ENCODE results near the gene CLSTN2. TPM values are rescaled to one million over a fixed set of nuclear protein-coding genes. Genes with fewer than 3 reads are reported as not detected.

Gene CLSTN2
- total and polyA plus RNA-seq, 2 of the 13 experiments (the other 11 are each of a cell fraction or from before 2014, with no cell fraction given) = not detected

DNA sequence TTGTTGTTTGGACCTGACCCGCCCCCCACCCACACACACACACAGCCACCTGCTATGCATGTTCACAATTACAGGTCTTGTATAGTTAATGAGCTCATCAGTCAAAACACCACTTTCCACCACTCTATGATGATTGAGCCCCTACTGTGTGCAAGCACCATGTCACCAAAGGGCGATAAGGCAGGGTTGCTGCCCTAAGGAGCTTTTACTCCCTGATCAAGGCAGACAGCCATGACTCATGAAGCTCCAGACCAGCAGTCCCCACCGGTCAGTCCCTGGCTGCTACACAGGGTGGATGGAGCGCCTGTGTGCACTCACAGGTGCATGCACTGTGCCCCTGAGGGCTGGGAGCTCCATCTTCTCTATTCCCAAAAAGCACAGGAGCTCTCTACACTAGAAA is 270.6 kb downstream of the CLSTN2 start (continued):
- TF ChIP-seq HNRNPK (IDR thresholded peaks at IDR 0.05; ENCODE audit: low read depth, low read length, poor library complexity, severe bottlenecking) (no peak), ZNF136 (CRISPR knock-in tag; IDR thresholded peaks at IDR 0.05; ENCODE audit: low read depth) (no peak), ATAD3A (CRISPR knock-in tag; IDR thresholded peaks at IDR 0.05) (no peak), SMAD9 (CRISPR knock-in tag; IDR thresholded peaks at IDR 0.05) (no peak), TEAD2 (CRISPR knock-in tag; IDR thresholded peaks at IDR 0.05) (no peak), ZNF644 (CRISPR knock-in tag; IDR thresholded peaks at IDR 0.05; ENCODE audit: low read depth) (no peak), ZNF746 (CRISPR knock-in tag; IDR thresholded peaks at IDR 0.05) (no peak)

GRCh38 chr3:140206196-140207040 is 271.4 kb downstream of the CLSTN2 start:
- POLR2A ChIA-PET = no interaction called here
- H3K79me2 ChIP-seq (ENCODE audit: insufficient read depth, low read length) = no peaks in the 10 kb centered on the region
- CTCF ChIA-PET (ENCODE audit: low intra/inter-chr PET ratio, low total read pairs) = no interaction called here
- no peaks in the 10 kb centered on the region for H3K4me1 ChIP-seq (ENCODE audit: insufficient read depth, low read length)
- H3K36me3 ChIP-seq (replicated peaks in 1 of 2; ENCODE audit: control insufficient read depth in 1 of 2, insufficient read depth in 2 of 2, low read length in 2 of 2) = no peaks in the 10 kb centered on the region
- in situ Hi-C loops (cut with HindIII; ENCODE audit: extremely low pct_ligation_motif_present, low pct_unique_long_range_greater_than_20kb) (no loop called here), intact Hi-C loops (cut with micrococcal nuclease; ENCODE audit: unreplicated experiment) (no loop called here)
- H3K27ac ChIP-seq (ENCODE audit: extremely low read length, insufficient read depth, low read length) = no peak overlapping the region
- 5% methylated on average over 4 of the region's 4 CpGs for WGBS (ENCODE audit: low lambda C conversion rate)
- H3K27me3 ChIP-seq (ENCODE audit: control insufficient read depth in 1 of 2, insufficient read depth in 2 of 2, low read length in 2 of 2) = no peaks in the 10 kb centered on the region
- TF ChIP-seq REST (IDR thresholded peaks at IDR 0.05; ENCODE audit: borderline replicate concordance in 1 of 2, low read depth in 1 of 2, low read length in 2 of 2) (peak; percentile 39 to 94), MIER2 (CRISPR knock-in tag; IDR thresholded peaks at IDR 0.05) (peak; percentile 94), EHMT2 (IDR thresholded peaks at IDR 0.05; ENCODE audit: borderline replicate concordance, low read depth, low read length) (peak; percentile 52; the same call in 1 of the 2 replicates), ZBTB4 (CRISPR knock-in tag; IDR thresholded peaks at IDR 0.05; ENCODE audit: borderline replicate concordance) (no peak)
- H3K4me2 ChIP-seq (ENCODE audit: low read depth, low read length) = no peak overlapping the region
- H4K20me1 ChIP-seq (ENCODE audit: insufficient read depth, low read length) = no peaks in the 10 kb centered on the region
- peak; percentile 70 for ATAC-seq
- BruUV-seq (replicated peaks) = no TSS peak
- no peak overlapping the region for H3K9ac ChIP-seq (ENCODE audit: insufficient read depth, low read depth, low read length)
- H2AFZ ChIP-seq (ENCODE audit: low read length) = no peak overlapping the region
- FAIRE-seq = no peak
- DNase-seq (ENCODE audit: low spot score) = no peak
- H3K4me3 ChIP-seq (replicated peaks in 1 of 3; ENCODE audit: insufficient read depth in 1 of 3, low read depth in 2 of 3, low read length in 3 of 3) = no peak overlapping the region
- H3K9me3 ChIP-seq (ENCODE audit: low read length) = no peaks in the 10 kb centered on the region
